ENCODE results near the gene OR8B12.
"Not testable (repeated sequence)": the region's sequence is repeated elsewhere in the genome, so short reads cannot be mapped to it uniquely, and the experiment has no call there.

Gene OR8B12

DNA sequence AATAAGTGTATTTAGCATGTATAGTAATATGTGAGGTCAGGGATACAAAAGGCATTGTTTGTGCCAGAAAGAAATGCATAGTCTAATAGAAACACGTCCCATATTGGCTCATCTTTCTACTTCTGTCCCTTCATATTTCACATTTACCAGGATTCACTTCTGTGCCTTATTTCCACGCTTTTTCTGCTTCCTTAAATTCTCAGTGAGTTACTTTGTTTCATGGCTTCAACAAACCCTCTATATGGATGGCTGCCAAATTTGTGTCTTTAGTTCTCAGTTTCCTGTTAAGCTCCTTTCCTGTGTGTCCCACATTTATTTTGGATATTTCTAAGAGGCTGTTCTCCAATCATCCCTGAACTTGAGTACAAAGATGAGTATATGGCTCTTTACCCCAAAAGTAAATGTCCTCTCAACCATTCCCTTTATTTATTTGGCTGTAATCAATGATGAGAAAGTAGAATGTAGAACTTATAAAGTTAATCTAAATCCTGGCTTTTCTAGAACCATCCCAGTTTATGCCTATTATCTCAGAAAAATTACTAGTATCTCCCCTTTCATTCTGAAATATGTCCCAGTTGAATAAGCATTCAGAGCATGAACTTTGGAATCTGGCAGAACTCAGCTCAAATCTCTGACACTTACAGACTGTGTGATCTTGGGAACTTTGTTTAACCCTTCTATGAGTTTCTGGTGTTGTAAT lies 23.5 kb downstream of the OR8B12 start:
- DNase-seq = no peak

DNA sequence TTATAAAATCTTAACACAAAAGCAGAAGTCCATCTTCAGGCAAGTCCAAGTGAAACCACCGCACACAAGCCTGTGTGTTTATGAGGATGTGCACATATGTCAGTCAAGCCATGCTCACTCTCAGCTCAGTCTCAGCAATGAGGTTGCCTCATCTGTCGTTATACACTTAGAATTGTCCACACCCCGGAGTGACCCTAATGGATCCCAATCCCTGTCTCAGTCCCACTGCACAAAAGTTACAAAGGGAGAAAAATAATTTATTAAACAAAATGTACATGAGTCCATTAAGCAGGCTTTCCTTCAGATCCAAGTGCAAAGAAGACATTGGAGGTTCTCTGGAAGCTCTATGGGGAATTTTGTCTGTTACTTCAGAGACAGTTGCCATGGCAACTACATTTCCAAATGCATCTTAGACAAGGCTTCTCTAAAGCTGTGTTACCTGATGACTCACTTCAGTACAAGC lies 24.4 kb downstream of the OR8B12 start:
- DNase-seq = no peak

DNA sequence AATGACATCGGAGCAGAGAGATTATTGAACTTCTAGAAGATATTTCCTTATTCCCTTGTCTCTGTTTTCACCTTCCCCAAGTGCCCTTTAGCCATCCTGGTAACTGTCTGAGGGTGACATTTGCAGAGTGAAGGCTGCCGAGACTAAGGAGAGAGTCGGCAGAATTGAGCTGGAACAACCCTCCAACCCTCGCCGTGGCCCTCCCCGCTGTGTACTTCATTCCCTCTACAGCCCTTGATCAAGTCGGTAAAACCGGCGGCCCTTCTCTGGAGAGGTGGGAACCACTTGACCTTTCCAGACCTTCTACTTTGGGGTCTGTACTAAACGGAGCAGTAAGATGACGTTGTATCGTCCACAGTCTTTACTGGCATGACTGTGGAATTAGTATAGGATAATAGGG lies 26.1 kb downstream of the OR8B12 start:
- DNase-seq = no peak

DNA sequence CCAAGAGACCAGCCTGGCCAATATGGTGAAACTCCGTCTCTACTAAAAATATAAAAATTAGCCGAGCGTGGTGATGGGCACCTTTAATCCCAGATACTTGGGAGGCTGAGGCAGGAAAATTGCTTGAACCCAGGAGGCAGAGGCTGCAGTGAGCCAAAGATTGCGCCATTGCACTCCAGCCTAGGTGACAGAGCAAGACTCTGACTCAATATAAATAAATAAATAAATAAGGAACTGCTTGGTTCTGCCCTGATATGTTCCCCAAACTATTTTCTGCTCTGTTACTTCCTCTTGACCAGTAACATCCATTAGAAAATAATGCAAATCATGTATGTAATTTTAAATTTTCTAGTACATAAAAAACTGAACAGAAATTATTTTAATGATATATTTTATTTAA lies 28.8 kb downstream of the OR8B12 start:
- DNase-seq = not testable (repeated sequence)

DNA sequence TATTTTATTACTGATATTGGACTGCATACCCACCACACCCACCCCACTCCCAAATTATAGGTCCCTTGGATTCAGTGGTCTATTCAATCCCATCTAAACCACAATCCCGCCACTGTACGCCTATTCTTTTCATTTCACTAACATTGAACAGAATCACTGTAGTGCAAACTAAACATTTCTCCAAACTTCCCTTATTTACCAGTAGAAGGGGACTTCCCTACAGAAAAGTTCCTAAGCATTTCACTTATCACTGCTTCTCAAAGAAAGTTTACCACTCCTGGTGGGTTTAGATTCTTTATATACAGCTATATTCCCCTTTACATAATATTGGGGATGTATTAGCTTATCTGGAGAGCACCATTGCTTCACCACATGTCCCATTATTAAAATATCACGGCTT lies 29.3 kb downstream of the OR8B12 start:
- no peak for DNase-seq

DNA sequence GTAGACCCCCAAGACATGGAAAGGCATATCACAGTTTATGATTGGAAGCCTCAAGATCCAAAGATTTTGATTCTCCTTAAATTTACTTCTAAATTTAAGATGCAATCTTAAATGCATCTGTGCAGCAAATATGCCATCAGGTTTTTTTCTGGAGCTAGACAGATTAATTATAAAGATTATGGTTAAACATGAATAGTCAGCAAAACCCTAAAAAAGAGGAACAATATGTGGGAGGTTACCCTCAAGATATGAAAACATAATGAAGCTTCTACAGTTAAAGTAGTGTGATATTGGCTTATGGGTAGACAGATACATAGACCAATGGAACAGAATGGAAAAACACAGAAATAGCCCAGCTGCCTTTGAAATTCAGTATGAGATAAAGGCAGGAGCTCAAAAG lies 31.7 kb downstream of the OR8B12 start:
- DNase-seq = no peak

DNA sequence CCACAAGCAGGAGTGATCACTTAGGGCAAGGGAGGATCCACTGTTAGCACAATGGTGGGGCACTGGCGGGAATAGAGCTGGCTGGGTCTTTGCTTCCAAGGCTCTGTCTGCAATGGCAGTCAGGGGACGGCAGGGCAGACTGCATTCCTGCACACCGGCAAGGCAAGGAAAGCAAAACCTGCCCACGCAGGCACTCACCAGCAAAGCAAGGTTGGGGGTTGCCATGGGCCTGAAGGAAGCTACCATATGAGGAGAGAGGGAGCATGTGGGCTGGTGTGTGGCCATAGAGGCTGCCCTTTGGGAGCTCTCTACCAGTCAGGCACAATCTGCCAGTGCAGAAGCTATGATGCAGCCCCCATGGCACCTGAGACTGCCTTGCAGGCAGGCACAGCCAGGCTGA lies 33.2 kb downstream of the OR8B12 start:
- DNase-seq = no peak

DNA sequence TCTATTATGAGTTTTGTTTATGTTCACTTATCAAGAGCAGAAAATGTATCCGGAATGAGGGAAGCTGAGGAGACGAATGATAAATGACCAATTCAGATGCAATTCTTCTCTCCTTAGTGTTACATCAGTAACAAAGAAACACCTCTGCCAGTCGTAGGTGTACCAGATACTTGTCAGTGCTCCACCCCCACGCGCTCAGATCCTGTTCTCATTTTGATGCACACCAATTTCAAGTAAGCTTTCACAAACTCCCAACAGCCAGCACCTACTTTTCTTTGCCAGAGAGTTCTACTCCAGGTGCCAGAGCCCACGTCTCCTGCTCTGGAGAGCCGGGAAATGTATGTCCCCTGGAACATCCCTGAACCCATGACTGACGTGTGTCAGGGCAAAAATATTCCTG lies 43.7 kb downstream of the OR8B12 start:
- DNase-seq = no peak

DNA sequence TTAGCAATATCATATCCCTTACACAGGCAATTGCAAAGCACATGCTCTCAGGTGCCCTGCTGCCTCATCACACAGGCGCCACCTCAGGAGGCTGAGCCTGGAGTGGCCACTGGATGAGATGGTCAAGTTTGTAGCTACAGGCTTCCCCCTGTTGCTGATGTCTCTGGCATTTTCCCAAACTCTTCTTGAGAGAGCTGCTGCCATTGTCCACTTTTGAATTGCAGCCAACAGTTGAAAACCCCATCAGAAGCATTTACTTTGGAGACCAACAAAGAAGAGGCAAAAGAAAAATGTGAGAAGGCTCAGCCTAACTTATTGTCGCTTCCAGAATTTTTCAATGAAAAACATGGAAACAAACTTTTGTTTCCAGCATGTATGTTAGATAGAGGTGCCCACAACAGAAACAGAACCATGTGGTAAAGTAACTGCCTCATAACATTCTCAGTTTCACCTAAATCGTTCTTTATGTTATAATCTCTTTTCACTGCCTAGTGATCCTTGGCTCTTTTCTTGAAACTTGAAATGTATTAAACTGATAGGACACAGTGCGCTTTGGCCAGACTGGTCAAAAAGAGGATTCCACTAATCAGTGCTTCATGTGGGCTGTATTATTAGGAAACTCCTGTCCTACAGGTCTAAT lies 50.3 kb downstream of the OR8B12 start:
- DNase-seq = no peak

Measured in effector CD8-positive, alpha-beta T cell (primary cell).